Stimulated activated CD8-positive, alpha-beta memory T cell treated with anti-CD3 and anti-CD28 coated beads, Interleukin-4, amount 100 ng/mL, for 24 hours (primary cell): ENCODE data around the gene BMAL1.
"Not testable (repeated sequence)": the region's sequence is repeated elsewhere in the genome, so short reads cannot be mapped to it uniquely, and the experiment has no call there.

Experiments
- DNase-seq: peaks from one replicate; pipeline ENCODE4 v3.0.0-alpha.2; 2020; ENCODE audit warnings: low read depth

BMAL1 gene

DNA sequence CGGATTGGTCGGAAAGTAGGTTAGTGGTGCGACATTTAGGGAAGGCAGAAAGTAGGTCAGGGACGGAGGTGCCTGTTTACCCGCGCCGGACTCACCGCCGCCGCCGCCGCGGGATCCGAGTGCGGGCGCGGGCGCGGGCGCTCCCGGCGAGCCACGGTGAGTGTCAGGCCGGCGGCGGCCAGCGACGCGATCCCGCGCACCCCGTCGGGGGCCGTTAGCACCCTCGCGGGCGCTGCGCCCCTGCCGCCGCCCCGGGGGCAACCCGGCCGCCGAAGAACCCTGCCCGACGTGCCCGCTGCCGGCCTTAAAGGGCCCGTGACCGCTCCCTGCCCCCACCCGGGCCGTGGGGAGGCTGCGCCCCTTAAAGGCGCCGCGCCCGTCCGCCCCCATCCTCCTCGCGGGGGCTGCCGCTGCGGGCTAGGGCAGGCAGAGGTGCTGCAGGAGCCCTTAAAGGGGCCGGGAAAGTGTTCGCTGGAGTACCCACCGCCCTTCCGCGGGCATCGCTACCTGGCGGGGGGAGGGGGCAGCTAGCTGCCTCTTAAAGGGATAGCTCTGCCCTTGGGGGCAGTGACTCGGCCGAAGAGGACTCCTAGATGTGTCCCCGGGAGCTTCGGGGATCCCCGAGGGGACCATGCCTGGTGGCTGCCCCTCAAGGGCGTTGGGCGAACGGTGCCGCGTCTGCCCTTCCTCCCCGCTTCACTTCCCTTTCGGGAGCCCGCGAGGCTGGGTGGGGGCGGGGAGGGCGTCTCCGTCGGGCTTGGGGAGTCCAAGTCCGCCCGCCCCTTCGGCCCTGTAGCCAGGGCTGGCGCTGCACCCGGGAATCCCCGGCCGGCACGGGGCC lies at the start of gene BMAL1:
TSS of gene BMAL1 (plus strand) at position 23 of the 841 bp plus-strand sequence. CDS start 76,519 bp downstream, outside the sequence.
- peak; percentile 42 for DNase-seq

DNA sequence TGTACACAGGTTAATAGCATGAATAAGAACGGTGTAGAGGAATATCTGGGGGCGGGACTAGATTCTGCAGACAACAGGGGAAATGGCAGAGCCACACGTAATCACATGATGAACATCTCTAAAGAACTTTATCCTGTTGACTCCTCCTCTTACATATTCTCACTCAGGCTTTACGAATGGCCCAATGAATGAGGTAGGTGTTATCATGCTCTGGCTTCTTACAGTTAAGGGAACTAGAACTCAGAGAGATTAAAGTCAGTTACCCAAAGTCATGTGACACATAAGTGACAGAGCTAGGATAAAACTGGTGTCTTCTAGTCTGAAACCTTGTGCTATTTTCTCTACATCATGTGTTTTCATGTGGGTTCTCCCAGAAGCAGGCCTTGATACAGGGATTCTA lies 49.0 kb upstream of the BMAL1 start:
- no peak for DNase-seq

DNA sequence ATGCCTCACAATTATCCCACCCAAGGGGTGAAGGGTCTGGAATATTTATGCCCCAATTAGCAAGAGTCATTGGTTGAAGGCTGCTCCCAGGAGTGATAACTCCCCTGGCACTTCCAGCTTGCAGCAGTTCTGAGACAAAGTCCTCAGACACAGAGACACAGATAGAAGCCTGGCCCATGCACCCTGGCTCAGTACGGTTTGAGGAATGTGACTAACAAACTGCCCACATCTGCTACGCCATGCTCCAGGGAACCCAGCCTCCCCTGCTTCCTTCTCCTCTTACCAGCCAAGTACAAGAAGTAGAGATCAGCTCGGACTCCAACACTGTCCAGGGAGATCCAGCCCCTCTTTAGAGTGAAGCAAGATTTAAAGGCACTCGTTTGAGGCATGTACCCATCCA lies 48.5 kb upstream of the BMAL1 start:
- no peak for DNase-seq

DNA sequence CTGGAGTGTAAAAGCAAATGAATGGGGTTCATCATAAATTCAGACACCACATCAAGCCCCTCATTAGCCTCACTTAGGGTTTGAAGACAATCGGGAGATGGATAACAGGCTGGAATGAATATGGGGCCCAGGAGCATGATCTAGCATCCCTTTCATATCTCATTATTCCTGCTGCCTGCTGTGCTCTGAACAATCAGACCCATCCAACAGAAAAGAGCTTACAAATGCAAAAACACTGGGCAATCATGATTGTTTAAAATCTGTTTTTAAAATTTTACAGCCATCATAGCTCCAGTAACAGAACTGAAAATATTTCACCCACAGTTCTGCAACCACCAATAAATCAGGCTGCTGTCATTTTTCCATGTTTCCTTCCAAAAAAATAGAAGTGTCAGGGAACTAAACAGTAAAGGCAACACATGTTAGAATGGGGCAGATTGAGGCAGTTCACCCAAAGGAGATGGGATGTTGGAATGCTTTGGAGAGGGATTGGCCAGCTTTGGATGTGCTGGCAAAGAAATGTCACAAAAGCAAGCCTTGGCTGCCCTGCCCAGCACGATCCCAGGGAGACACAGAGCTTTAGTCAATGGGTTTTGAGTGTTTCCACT lies 47.8 kb upstream of the BMAL1 start:
- DNase-seq, result no peak

DNA sequence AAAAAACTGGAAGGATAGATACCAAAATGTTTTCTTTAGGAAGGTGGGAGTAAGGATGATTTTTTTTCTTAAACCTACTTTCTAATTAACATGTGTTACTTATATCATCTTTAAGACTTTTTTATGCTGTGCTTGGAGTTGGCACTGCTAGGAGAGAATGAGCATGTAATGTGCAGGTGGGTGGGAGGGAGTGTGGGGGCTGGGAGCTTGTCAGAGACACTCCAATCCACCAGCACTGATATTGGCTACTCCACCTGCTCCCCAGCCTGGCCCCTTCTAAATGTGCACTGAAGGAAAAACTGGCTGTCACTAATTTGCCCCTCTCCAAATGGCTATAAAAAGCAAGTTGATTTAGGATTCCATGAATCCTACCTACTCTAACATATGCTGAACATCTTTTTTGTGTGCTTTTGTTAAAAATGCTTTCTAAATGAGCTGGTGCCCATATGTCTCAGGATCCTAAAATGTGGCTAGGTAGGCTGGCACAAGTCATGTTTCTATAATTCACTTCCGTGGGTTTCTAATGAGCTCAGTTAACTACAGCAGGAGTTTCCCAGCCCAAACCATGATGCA lies 44.3 kb upstream of the BMAL1 start:
- DNase-seq, result no peak

DNA sequence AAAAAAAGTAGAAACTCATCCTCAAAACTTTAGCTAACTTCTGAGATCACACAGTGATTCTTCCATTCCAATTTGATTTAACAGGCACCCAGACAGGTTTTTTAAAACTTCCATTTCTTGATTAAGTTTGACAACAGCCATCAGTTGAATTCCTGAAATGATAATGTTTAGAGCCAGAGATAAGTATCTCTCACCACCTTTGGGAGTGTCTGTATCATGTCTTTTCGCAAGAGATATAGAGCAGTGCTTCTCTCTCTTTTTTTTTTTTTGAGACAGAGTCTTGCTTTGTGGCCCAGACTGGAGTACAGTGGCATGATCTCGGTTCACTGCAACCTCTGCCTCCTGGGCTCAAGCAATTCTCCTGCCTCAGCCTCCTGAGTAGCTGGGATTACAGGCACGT lies 41.7 kb upstream of the BMAL1 start:
- DNase-seq, result no peak

DNA sequence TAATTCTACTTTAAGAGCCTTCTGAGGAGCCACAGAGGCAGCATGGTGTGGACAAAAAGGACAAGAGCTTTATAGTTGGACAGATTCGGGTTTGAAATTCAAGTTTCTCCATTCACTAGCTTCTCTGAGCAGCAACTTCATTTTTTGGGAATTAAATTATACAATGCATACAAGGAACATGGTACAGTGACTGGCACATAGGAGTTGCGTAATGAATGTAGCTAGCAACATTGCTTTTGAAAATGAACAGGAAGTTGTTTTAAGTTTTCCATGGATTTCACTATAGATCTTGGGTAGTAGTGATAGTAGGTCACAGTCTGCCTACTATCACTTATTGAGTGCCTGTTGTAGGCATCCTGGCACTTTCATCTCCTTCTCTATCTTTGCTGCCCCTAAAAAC lies 41.0 kb upstream of the BMAL1 start:
- no peak for DNase-seq

DNA sequence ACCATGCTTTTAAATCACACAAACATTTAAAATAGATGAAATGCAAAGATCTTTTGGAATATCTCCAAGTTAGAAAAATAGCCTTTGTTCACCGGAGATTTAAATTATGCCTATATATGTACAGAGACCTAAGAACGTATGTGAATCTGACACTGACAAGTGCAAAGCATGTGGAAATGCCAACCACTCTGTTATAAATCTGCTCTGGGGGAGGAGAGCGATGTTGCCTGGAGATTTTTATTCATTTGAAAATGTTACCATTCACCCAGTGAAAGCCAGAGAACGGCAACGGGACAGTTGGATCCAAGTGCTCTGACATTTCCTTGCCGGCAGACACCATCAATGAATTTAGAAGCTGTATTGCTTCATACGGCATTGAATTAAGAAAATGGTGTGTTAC lies 39.8 kb upstream of the BMAL1 start:
- no peak for DNase-seq

DNA sequence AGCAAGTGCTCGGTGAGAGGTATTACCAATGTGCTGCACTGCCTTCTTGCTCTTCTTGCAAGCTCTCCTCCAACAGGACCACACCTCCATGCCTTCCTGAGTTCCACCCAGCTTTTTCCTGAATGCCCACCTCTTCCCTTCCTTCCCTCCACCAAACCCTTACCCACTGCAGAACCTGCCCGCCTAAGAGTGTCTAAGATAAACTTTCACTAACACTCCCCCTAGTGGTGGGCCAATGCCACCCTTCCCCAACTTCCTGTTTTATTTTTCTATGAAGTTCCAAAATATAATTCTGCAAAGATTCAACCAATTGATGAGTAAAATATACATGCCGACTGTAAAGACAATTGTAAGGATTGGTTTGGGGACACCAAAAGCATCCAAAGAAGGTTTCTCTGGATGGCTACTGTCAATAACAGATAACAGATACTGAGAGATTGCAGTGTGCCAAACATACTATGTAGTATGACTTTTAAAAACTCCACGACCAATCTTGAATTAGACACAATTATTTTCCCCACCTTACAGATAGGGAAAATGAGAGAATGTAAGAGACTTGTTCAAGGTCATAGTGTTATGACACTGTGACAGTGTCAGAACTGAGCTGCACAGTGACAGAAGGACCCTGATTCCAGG lies 38.6 kb upstream of the BMAL1 start:
- peak; percentile 21 for DNase-seq

DNA sequence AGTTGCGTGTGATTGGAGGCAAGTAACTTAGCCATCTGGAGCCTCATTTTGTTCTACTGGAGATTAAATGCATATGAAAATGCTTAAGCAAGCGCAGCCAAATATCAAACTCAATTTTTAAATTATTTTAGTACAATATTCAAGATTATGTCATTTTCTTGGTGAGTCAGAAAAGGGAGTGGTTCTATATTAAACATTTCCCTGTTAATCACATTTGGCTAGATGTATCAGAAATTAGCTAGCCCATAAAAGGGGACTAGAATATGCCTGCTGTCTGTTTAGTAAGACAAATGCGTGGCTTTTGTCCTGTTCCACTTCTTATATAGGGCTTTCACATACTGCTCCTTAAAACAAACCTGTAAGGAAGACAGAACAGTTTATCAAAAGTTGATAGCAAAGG lies 35.0 kb upstream of the BMAL1 start:
- DNase-seq, result no peak

DNA sequence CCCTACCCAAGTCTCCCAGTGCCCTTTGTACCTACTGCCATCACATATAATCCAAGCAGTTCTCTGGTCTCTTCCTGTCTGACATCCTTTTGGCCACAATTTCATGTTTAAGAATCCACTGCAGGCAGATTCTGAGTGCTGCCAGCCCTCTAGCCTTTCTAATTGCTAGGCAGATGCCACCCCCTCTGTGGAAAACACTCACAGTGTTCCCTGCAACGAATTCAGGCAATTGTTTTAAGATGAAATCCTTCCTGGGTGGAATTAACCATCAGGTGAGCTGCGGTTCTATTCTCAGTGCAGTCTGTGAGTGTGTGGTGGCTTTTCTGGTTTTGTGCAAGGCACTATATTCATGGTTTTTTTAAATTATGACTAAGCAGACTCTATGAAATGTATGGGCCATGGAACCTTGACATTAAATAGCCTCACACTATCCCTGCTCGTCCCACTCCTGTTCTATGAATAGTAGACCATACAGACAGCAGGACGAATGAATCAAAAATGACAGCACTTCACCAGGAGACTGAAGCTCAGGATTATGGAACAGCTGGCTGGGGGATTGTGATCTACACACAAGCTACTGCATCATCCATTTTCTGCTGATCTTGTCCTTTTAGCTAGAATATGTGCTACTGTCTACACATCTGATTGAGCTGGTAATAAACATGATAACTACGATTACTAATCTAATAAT lies 29.8 kb upstream of the BMAL1 start:
- DNase-seq, result no peak

DNA sequence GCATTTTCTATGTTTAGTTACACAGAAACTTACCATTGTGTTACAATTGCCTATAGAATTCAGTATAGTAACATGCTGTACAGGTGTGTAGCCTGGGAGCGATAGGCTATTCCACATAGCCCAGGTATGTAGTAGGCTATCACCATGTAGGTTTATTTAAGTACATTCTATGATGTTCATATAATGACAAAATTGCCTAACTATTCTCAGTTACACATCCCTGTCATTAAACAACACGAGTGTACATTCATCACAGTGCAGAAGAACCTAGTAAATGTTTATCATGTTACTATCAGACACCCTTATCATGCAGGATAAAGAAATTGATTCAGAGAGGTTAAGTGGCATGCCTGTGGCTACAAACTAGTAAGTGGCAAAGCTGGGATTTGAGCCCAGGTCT lies 28.4 kb upstream of the BMAL1 start:
- no peak for DNase-seq

DNA sequence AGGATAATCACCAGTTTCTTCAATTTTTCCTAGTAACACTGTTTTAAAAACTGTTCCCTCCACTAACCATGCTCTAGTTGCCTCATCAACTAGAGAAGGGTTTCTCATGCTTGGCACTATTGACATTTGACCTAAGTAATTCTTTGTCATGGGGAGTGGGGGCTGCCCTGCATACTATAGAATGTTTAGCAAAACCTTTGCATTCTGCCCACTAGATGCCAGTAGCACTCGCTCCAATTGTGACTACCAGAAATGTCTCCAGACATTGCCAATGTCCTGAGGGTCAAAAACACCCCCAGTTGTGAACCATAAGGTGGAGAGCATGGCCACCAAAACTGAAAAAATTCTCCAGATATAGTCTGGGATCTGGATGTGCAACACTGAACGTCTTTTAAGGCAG lies 27.6 kb upstream of the BMAL1 start:
- DNase-seq, result no peak

DNA sequence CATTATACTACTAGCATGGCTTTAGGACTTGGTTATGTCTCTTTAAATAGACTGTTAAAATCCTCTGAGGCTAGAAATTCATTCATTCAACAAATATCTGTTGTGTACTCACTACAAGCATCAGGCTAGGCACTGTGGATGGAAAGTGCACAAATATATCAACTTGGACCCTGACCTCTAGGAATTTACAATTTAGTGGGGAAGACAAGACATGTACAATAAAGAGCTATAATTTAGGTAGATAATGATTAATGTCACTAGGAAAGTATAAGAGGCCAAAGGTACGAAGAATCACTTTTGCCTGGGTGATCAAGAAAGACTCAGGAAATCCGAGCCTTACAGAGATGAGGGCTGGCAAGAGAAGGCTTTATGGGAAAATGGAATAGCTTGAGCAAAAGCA lies 25.6 kb upstream of the BMAL1 start:
- no peak for DNase-seq

DNA sequence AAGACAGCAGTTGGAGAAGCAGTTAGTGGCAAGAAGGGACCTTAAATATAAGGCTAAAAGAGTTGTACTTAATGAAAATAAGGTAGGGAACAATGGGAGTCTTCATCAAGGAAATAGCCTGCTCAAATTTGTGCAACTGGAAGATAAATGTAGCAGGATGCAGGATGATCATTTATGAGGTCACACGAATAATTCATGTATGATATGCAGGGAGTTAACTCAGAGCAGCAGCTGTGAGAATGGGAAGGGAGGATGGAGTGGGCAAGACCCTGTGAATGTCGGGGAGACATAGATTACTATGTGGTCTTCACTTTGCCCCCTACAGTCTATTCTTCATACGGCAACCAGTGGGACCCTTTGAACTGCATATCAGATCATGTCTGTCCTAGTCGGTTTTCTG lies 25.2 kb upstream of the BMAL1 start:
- no peak for DNase-seq

DNA sequence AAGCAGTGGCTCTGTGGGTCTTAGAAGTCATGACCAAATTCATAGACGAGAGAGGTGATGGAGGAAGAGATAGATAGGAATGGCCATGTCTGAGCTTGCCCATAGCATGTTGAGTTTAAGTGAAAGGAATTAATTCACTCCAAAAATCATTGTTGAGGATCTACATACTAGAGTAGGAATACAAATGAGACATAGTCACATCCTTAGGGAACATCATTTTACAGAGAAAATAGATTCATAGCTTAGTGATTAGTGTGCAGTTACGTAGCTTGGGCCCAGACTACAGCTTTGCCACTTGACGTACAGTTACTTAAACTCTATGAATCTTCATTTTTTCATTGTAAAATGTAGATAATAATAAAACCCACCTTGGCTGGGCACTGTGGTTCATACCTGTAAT lies 21.4 kb upstream of the BMAL1 start:
- no peak for DNase-seq

DNA sequence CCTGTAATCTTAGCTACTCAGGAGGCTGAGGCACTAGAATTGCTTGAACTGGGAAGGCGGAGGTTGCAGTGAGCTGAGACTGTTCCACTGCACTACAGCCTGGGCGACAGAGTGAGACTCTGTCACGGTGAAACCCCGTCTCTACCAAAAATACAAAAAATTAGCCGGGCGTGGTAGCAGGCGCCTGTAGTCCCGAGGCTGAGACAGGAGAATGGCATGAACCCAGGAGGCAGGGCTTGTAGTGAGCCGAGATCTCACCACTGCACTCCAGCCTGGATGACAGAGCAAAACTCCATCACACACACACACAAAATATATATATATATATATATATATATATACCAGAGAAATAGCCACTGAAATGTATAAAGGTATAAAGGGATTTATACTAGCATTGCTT lies 19.5 kb upstream of the BMAL1 start:
- not testable (repeated sequence) for DNase-seq

DNA sequence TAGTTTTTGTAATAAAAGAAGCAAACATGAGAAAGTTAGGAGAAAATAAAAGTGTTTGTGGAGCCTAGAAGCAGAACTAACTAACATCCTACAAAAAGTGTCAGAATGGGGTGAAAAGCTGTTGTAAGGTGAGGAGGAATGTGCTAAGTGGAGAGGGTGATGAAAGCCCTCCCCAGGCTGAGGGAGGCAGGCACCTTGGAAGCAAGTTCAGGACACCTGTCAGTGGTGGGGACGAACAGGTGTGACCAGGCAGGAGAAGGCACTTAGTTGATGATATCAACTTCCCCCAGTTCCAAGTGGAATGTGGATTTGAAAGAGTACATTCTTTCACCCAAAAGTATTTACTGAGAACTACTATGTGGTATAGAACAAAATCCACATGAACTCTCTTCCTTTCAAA lies 18.7 kb upstream of the BMAL1 start:
- DNase-seq, result no peak

DNA sequence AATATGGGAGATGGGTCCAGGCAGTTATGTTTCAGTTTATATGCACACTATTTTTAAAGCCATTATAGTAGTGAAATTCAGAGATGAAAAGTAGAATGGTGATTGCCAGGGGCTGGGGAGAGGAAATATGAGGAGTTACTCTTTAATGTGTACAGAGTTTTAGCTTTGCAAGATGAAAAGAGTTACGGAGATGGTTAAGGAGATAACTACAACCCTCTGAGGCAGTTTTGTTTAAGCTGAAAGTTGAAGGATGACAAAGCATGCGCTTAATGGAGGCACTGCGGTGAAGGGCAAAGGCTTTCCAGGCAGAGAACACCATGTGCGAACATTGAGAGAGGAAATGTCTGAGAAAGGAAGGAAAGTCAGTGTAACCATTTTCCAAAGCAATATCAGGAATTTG lies 18.2 kb upstream of the BMAL1 start:
- DNase-seq, result no peak

DNA sequence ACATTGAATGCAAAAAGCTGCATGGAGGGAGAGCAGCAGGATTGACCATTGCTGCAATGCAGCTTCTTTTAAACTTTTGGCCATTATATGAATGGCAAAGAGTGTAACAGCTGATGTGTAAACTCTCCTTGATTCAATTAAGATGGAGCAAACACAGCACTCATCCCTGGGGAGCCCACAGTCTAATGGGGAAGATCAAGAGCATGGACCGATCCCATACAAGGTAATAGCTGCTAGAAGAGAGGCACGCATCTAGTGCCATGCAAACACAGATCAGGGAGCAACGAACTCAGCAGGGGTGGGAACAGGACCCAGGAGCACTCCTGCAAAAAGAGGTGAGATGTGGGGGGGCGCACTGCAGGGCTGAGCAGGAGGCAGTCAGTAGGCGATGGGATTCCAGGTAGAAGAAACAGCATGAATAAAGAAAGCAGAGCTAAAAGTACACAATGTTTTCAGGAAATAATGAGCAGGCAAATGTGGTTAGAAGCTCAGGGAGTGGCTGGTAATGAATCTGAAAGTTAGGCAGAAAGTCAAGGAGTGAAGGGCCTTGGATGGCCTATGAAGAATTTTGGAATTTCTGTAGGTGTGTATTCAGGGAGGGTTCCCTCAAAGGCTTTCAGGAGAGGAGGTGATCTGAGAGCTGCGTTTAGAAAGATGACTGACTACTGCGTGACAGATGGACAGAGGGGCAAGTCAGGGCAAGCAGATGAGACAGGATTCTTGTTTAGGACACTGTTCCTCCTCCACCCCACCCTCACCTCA lies 17.2 kb upstream of the BMAL1 start:
- no peak for DNase-seq

DNA sequence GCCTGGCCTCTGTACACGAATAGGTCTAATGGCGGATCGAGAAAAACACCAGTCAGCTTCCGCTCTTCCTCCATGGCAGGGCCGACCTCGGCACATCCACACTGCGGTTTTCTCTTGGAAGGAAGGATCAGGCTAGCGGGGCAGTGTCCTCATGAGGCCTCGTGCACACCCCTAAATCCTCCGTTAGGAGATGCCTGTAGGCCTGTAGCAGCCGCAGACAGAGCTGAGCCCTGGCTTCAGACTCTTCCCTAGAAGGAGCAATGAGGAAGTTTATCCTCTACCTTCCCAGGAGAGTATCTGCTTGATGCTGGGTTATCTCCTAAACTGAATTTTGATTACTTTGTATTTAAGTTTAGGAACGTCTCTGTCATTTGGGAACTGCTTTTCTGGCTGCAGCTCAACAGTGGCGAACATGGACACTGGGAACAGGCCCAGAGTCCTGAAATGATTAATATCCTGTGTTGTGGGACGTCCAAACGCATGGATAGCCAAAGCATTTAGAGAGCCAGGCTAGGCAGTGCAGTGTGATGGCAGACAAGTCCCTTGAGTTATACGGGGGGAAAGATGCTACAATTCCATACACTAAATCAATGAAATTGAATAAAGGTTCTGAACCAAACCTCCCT lies 16.5 kb upstream of the BMAL1 start:
- no peak for DNase-seq
